ENCODE data around the gene POLDIP2.

Gene POLDIP2

DNA sequence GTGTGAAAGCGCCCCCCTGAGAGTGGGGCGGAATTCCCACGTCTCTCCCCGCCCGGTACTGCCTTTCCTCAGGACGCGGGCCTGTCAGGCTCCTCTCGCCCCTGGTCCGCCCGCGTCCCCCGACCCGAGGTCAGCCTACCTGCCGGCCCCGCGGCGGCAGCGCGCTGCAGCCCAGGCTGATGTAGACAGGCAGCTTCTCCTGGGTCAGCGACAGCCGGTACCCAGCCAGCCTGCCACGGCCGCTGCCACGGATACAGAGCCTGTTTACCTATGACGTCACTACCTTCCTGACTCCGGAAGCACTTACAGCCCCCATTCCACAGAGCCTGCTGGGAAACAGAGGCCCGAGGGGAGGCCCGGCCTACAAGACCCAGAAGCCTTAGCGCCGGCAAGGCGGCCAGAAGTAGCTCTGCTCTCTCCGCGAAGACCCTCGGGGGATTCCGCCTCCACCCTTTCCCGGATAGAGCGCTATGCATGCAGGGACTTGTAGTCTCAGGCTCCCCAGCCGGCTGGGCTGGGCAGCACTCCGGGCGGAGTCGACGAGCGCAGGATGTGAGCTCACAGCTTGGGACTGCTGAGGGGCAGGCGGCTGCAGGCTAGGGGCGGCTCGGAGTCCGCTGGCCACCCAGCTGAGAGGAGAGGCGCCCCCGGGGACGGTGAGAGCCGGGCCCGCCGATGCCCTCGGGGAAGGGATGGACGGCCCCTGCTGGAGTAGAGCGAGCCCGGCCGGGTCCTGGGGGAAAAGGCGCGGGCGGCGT, 21.9 kb downstream of the POLDIP2 start, which contains the start of the genes IFT20 and TNFAIP1:
IFT20 (minus strand) TSS at position 272 of the 758 bp plus-strand sequence. CDS start 3,487 bp downstream, outside the sequence.
TNFAIP1 (plus strand) TSS at position 561 of the 758 bp plus-strand sequence. CDS start 3,761 bp downstream, outside the sequence.
- DNase-seq, result peak; percentile 93

DNA sequence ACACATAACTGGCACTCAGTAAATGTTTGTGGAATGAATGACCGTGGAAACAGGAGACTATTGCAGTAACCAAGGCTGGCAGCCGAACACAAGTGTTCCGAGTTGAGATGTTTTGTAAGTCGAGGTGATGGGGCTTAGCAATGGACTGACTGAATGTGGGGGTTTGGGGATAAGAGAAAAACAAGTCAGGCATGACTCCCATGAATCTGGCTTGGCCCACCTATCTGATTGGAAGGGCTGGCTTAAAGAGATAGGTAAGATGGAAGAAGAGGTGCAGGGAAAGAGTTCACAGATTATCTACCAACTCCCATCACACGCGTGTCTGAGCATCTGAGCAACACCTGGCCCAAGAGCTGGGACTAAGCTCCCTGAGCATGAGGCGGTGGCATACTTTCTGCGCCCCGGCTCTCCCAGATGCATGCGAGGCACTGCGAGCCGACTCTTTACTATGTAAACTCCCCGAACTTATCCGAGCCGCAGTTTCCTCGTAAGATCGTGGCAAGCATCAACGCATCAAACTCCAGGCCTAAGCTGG, 22.6 kb downstream of the POLDIP2 start:
- DNase-seq, result no peak

DNA sequence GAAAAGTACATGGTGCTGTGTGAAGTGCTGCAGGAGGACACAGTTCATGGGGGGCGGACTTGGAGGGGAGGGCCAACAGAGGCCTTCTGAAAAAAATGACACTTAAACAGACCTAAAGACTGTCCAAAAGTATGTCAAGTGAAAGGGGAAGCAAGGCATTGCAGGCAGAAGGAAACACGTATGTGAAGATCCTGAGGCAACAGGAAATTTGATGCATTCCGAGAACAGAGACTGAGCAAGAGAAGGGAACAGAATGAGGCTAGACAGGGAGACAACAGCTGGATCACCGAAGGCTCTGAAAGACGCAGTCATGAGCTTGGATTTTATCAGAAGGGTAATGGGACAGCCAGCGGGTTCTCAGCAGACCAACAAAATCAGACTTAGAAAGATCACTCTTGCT, 23.2 kb downstream of the POLDIP2 start:
- no peak for DNase-seq

DNA sequence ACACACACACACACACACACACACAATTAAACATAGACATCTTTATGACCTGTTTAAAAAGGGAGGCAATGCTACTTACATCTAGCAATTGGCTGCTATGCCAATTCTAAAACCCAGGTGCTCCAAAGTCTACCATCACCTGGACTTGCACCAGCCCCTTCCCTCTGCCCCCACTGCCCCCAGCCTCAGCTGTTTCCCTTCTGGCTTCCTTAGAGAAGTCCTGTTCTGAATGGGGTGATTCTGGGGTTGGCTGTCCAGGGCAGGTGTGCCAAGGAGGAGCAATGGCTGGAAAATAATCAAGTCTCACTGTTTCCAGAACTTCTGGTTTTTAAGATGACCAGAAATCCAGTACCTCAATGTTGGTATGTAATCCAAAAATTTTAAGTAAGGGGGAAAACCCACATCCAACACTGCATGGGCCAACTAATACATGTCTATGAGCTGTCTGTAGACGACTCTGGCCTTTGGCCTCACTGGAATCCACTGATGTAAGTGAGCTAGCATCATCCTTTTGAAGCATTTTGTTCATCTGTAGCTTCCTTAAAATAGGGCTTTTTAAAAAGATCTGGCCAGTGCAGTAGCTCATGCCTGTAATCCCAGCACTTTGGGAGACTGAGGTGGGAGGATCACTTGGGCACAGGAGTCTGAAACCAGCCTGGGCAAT, 24.1 kb downstream of the POLDIP2 start:
- no peak for DNase-seq

DNA sequence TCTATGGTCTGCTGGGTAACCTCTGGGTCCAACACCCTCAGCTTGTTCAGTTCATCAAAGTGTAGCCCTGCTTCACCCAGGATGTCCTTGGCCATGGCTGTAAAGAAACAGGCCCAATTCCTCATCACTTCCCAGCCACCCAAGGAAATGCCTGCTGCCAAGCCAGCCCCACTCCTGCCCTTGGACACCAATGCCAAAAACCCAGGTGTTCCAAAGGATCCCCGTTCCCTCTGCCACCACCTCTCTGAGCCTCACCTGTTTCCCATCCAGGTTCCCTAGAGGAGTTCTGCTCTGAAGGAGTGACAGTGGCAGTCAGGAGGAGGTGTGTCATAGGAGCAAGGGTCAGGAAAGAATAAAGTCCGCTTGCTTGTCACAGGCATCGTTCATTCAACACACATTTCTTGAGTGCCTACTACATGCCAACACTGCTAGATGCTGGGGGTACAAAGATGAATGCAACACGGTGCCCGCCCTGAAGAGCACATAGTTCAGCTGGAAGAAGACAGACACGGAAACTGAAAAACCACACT, 25.4 kb downstream of the POLDIP2 start:
- no peak for DNase-seq

DNA sequence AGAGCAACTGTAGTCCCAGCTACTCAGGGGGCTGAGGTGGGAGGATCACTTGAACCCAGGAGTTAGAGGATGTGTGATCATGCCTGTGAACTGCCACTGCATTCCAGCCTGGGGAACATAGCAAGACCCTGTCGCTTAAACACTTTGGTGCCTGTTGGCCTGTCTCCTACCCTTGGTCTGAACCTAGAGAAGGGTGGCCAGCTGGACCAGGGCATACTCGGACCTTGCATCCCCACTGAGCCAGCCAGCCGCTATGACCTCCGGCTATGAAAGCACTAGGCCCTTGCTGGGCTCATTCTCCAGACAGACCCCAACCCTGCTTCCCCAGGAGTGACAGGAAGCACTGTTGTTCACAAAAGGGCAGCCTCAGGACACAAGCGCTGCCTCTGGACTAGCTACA, 26.7 kb downstream of the POLDIP2 start:
- DNase-seq, result no peak

DNA sequence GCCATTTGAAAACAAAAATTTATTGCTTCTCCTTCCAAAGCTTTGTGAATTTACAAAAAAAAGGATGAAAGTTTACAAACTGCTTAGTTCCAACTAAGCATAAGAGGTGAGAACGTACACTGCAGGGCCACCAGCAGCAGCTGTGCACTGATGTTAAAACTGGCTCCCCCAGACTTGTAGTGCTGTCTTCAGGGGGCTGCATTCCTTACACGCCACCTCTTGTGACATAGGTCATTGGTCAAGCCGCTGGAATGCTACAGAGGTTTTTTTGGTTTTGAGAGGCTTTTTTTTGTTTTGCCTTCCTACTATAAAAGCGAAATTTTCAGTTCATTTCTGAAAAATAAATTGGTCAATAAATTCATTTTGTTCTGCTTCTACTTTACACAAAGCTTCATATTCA, 29.0 kb downstream of the POLDIP2 start:
- no peak for DNase-seq

DNA sequence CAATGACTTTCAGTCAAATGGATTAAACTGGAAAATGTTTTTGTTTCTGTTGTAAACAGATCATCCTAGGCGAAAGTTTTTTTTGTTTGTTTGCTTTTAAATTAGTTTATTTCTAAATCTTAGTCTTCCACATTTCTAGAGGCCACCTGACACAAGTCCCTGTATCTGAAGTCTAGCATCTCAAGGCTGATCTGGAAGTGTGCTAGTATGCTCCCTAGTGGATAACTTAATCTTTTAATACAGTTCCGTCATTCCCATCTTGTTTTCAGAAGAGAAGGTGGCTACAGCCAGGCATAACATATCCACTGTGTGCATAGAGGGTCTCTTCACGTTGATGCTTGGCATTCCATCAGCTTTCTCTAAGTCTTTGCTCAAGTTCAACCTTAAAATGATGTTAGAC, 29.6 kb downstream of the POLDIP2 start:
- no peak for DNase-seq

DNA sequence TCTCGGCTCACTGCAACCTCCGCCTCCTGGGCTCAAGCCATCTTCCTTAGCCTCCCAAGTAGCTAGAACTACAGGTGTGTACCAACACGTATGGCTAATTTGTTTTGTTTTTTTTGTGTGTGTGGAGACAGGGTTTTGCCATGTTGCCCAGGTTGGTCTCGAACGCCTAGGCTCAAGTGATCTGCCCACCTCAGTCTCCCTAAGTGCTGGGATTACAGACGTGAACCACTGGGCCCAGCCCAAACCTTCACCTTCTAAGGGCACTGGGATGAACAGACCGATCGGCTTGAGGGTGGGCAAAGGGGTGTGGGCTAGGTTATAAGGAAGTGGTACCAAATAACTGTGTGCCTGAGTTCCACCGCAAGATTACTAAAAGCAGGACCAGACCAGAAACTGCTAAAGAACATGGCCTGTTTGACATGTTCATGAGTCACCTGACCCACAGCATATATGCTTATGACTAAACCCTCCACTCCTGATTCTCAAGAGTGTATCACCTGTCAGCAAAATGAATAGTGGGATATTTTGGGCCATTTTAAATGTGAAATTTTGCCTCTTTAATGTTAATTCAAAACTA, 30.2 kb downstream of the POLDIP2 start:
- no peak for DNase-seq

DNA sequence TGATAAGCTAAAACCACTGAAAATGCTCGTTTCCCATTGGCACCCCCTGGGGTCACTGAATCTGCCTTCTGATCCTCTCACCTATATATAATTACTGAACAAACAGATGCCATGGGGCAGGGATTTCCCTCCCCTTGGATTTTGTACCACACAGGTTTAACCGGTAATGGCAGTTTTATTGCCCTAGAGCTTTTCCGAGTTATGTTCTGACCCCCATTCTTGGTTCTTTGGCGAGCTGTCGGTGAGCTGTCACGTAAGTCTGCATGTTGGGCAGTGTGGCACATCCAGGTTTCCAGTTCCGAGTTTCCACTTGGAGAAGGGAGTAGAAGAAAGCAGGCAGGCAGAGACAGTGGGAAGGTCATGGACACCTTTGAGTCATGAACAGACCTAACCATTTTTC, 31.2 kb downstream of the POLDIP2 start:
- DNase-seq, result no peak

DNA sequence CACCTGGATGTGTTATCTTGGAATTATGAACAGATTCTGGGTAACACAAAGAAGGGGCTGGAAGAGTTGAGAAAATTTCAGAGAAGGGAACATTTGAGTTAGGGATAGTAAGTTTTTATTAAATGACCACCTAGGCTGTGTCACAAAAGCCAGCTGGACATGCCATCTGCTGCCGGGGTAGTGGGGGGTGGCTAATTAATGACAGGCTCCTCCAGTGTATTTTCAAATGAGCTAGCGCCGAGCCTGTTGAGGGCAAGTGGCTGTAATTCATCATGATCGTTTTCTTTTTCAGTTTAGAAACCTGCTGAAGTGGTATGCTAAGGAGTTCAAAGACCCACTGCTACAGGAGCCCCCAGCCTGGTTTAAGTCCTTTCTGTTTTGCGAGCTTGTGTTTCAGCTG, 32.1 kb downstream of the POLDIP2 start:
- no peak for DNase-seq

DNA sequence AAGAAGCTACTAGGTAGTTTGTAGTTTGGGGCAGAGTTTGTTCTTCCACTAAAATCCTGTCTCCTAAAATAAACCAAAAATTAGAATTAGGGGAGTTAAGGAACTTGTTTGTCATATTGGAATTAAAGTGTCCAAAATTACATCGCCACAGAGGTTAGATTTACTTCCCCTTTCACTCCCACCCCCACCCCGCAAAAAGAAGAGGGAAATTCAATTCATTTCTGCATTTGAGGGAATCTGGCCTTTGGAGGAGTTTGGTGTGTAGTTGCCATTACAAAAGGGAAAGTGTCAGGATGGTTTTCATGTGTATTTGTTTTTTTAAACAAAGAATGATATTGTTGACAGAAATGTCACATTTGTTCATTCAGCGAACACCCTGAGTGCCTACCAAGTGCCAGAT, 32.5 kb downstream of the POLDIP2 start:
- DNase-seq, result no peak

DNA sequence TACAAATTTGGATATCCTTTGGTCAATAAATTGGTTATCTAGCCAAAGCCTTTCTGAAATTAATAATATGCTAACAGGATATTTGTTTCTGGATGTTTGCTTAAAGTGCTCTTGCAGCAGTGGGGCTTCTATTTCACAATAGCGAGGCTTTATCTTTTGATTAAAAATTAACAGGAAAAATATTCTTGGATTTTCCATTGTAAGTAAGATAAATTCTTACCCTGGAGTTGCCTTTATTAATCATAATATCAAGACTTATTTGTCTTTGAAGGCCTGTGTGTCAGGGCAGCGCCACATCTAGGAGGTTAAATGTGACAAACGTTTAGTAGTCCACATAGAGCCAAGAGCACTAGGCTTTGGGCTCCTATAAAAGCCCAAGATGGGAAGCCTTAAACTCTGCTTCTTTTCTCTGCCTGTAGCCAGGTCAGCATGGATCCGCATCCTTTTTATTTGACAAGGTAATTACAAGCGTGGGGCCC, 33.0 kb downstream of the POLDIP2 start:
- DNase-seq, result no peak

DNA sequence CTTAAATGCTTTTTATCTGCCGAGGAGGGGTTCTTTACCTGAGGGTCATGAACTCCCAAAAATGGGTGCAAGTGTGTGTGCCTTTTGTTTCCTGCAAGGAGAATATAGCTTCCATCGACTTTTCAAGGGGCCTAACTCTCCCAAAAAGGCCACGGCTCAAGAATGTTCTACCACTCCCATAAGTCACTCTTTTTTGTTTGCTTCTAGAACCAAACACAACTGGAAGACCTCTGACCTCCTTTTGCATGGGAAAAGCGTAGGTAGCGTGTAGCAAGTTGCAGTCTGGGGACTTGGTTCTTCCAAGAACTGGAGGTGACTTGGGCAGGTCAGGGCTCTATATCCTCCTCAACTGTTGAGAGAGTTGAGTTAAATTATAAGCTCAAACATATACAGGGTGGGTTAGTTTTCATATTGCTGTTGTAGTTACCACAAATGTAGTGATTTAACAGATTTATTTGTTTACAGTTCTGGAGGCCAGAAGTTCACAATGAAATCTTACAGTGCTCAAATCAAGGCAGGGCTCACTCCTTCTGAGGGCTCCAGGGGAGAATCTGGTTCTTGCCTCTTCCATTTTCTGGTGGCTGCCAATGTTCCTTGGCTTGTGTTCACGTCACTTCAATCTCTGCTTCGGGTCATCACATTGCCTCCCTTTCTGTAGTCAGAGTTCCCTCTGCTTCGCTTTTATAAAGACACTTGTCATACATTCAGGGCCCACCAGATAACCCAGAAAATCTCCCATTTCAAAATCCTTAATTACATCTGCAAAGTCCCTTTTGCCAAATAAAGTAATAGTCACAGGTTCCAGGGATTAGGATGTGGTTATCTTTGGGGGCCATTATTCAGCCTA, 36.9 kb downstream of the POLDIP2 start:
- no peak for DNase-seq

DNA sequence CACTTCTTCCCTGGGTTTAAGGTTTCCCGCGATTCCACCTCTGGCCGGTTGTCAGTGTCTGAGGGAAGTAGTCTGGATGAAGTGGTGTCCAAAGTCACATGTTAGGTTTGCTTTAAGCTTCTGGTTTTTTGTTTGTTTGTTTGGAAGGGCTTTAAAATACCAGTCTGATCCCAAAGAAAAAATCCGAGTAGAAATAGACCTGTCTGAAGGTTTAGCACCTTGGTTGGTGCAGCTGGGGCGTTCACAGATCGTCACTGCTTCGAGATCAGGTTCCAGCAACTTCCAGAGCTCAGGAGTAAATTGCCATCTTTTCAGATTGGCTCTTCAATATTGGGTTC, 37.8 kb downstream of the POLDIP2 start:
- no peak for DNase-seq

DNA sequence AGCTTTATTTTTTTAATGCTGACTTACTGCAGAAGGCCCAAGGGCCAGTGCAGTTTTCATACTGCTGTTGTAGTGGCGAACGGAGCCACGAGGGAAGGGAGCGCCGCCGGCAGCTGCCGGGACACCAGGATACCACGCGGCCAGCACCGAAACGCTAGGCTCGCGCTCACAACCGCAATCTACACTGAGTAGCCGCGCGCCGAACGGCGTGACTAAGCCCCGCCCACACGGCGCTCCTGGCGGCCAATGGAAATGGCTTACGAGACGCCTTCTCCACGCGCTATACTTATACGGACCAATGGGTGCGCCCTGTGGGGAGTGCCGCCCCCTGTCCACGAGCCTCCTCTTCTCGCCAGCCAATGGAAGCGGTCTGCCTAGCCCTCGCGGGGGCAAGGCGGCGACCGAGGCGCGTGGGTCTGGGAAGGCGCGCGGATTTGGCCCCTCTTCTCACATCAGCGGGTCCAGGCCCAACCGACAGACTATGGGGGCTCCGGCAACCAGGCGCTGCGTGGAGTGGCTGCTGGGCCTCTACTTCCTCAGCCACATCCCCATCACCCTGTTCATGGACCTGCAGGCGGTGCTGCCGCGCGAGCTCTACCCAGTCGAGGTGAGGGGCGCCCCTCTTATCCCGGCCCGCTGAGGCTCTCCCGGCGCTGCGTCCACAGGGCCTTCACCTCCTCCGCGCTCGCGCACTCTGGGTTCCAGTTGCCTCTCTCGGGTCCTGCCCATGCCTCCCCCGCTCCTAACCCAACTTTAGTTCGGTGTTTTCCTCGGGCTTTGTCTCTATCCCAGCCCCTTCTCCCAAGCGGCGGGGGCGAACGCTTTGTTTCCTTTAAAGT, 38.3 kb downstream of the POLDIP2 start, which contains the start of gene TMEM97:
TMEM97 (plus strand) TSS at position 442 of the 839 bp plus-strand sequence; CDS start at position 482, 40 bp downstream.
- peak; percentile 92 for DNase-seq

DNA sequence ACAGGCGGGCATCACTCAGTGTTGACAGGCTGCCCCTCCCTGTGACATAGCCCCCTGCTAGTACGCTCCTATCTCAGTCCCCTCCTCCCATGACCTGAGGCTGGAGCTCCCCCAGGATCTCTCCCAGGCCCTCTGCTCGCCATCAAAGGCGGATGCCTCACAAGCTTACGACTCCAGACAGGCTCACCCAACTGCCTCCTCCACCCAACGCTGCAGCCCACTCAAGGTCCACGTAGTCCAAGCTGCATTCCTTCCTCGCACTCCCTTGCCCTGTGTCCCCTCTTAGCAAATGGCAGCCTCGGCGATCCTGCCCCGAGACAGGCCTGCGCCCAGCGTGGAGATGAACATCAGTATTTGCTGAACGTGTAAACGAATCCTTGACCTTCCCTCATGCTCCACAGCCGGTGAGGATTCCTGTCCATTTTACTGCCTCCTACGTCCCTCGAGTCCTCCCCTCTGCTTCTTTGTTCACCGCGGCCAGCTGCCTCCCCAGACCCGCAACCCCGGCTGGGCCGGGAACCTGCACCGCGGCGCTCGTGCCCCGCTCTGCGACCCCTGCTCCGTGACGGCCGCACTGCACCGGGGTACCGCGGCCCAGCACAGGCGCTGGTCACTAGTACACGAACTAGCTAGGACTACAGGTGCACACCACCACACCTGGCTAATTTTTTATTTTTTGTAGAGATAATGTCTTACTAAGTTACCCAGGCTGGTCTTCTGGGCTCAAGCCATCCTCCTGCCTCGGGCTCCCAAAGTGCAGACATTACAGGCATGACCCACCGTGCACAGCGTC, 39.2 kb downstream of the POLDIP2 start:
- no peak for DNase-seq

DNA sequence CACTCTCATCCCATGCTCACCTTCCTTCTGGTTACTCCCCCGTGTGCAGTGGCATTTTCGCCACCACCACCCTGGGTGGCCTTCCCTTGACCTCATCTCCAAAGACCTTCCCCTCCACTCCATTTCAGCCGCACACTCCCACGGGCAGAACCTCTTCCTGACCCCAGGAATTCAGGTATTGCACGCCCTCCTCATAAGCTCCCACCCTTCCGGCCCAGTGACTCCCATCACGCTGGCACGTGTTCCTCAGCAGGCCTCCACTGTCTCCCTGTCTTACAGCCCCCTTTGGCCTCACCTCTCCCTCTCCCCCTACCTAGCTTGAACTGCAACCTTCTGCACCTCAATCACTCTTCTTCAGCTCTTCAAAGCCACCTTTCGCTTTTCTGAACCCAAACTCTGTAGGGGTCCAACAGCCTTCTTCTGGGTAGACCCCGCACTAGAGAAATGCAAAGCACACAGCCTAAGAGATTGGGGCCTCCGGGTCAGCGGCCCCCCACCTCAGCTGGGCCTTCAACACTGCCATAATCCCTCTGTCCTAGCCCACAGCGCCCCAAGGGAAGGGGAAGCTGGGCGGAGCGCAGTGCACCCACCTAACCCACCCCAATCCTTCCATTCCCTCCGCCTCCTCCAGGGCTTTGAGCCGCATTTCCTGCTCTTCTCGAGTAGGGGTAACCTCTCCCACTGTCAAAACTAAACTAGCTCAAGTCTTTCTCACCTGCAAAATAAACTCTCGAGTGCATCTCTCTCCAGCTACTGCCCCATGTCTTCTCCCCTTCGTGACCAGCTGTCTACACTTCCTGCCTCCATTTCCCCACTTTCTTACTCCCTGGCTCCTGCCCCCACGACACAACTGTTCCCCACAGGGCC, 40.0 kb downstream of the POLDIP2 start:
- no peak for DNase-seq

Measured in KG1 (cell line).